Dendritic cell treated with granulocyte-macrophage colony-stimulating factor and Interleukin-4, amounts not matched to agents 40 ng/mL and 50 ng/mL, for 4 days (primary cell): ENCODE data around the gene ARAP1.
"Not testable (repeated sequence)": the region's sequence is repeated elsewhere in the genome, so short reads cannot be mapped to it uniquely, and the experiment has no call there.

Experiments used
- H3K27ac Mint-ChIP-seq: one replicate; pipeline ENCODE4 v1.8.0; 2022; ENCODE audit warnings: mild to moderate bottlenecking, mixed read lengths
- H3K27me3 Mint-ChIP-seq: one replicate; pipeline ENCODE4 v1.8.0; 2022; ENCODE audit warnings: mild to moderate bottlenecking, mixed read lengths
- H3K36me3 Mint-ChIP-seq: one replicate; pipeline ENCODE4 v1.8.0; 2022; ENCODE audit warnings: low read depth, mixed read lengths
- H3K4me1 Mint-ChIP-seq: one replicate; pipeline ENCODE4 v1.8.0; 2022; ENCODE audit warnings: low read depth, mixed read lengths
- H3K4me3 Mint-ChIP-seq: one replicate; pipeline ENCODE4 v1.8.0; 2022; ENCODE audit warnings: mild to moderate bottlenecking, moderate library complexity, mixed read lengths
- H3K9me3 Mint-ChIP-seq: one replicate; pipeline ENCODE4 v1.8.0; 2022; ENCODE audit warnings: mixed read lengths
- intact Hi-C: fragments of 100-400 bp; cut with micrococcal nuclease; formaldehyde crosslinking; loops from one replicate; pipeline ENCODE4 v1.15.0; 2022

Gene ARAP1

DNA sequence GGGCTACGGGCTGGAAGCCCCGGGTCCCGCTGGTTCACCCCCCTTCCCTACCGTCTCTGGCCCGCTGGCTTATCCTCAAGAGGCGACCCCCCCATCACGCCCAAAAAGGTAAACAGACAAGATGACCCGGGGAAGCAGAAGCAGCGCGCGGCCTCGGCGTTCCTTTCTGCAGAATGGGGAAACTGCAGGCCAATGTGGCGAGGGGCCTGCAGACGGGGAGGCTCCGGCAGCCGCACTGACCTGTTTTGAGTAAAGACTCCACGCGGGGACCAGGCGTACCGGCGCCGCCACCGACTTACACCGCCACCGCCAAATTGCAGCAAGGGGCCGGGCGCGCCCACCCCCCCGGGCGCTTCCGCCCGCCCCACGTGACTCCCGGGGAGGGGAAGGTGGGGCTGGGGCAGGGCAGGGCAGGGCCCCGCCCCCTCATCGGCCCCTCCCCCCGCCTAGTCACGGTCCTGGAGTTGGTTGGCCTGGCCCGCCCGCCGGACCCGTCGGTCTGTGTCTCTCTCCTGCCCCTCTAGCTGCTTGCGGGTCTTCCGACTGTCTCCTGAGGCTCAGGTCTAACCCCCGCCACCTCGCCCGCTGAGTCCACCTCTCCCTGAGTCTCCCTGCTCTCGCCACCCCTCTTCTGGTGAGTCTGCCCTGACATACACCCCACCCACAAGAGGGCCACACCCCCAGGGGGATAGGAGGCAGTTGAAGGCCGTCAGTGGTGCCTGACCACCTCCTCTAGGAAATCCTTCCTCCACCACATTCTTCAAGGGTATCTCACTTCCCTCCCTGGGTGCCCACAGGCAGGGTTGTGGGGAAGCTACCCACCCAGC lies at the start of gene ARAP1:
ARAP1 (minus strand) TSS at position 321 of the 827 bp plus-strand sequence. CDS start 25,280 bp downstream, outside the sequence.
- H3K9me3 Mint-ChIP-seq = no peaks in the 10 kb centered on the region
- intact Hi-C loops = loop anchor here (1.0 to 2.0 kb wide), 2 partner anchors 16 to 25 kb away; no protein-coding TSS in a partner anchor
- H3K36me3 Mint-ChIP-seq = peaks cover 43% of the 10 kb centered on the region

DNA sequence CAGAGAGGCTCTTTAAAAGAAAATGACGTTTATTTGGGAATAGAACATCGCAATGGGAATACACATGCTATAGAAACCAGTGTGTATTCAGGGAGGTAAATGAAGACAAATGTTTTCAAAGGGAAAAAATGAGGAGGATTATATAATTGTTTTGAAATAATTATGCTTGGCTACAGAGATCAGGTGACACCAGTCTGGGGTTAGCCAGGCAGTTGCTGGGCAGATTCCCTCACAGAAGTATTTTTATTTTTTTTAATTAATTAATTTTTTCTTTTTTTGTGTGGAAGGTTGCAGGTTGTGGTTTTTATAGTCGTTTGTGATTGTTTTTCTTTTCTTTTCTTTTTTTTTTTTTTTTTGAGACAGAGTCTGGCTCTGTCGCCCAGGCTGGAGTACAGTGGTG lies 47.2 kb upstream of the ARAP1 start:
- H3K27ac Mint-ChIP-seq = no peak overlapping the region
- H3K4me1 Mint-ChIP-seq = peaks cover 32% of the 10 kb centered on the region
- no peaks in the 10 kb centered on the region for H3K27me3 Mint-ChIP-seq
- H3K4me3 Mint-ChIP-seq = no peak overlapping the region
- H3K9me3 Mint-ChIP-seq = no peaks in the 10 kb centered on the region
- H3K36me3 Mint-ChIP-seq = no peaks in the 10 kb centered on the region
- intact Hi-C loops = no loop called here

More for the DNA sequence above, at the start of gene ARAP1:
- peaks cover 83% of the 10 kb centered on the region for H3K4me1 Mint-ChIP-seq
- H3K27ac Mint-ChIP-seq = peak within 1 kb of the TSS; percentile 90
- H3K4me3 Mint-ChIP-seq = peak within 1 kb of the TSS; percentile 89
- peaks cover 8% of the 10 kb centered on the region for H3K27me3 Mint-ChIP-seq

DNA sequence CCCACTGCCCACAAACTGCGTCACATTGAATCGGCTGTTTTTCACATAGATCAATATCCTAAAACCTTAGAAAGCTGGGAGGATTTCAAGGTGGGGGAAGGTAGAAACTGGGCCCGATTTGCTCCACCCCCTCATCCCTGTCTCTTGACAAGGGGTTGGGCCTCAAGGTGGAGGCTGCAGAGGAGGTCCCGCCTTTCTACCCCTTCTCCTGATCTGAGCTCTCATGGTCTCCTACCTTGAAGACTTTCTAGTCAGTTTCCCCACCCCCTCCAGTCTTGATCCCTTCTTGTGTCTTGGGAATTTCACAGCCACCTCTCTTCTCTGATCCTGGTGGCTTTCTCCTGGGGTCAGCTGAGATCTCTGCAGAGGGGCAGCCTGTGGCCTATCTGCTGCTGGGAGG lies 46.2 kb upstream of the ARAP1 start:
- no peaks in the 10 kb centered on the region for H3K9me3 Mint-ChIP-seq
- peaks cover 5% of the 10 kb centered on the region for H3K36me3 Mint-ChIP-seq
- intact Hi-C loops = no loop called here
- no peak overlapping the region for H3K4me3 Mint-ChIP-seq
- no peaks in the 10 kb centered on the region for H3K27me3 Mint-ChIP-seq
- peak overlapping the region; percentile 66 for H3K27ac Mint-ChIP-seq
- H3K4me1 Mint-ChIP-seq = peaks cover 31% of the 10 kb centered on the region

DNA sequence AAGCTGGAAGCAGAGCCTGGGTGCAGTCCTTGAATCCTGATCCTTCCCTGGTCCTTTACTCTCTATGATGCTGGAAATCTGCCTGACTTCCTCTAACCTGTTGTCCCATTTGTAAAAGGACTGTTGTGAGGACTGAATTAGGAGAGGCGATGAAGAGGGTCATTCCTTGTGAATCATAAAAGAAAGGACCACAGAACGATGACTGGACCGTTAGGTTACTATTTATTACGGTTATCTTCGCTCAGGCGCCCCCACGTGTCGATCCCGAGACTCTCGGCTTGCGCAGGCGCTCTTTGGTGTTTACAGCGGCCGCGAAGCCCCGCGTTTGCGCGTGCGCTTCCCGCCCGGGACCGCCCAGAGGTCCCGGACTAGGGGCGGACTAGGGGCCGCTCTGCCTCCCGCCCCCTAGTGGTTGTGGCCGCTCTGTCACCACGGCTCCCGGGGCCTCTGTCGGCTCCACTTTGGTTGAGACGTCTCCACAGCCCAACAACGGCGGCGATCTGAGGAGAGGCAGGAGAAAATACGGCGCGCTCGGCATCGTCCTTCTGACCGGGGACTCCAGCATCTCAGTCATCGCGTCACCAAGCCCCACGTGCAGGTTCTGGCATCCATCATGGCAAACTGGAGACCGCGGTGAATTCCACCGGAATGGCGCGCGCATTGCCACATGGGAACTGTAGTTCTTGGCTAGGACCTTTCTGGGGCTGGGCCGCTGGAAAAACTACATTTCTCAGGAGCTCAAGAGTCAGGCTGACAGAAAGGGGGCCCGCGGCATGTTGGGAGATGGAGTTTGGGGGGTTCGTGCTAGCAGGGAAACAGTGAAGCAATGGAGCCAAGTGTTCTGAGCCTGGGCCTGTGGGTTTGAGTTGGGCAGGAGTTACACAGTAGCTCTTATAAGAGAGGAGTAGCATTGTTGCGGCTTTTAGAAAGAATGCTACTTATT lies 41.5 kb upstream of the ARAP1 start, which contains the start of gene STARD10:
STARD10 (minus strand) TSS at position 623 of the 943 bp plus-strand sequence. CDS start 12,866 bp downstream, outside the sequence.
- no peaks in the 10 kb centered on the region for H3K27me3 Mint-ChIP-seq
- peak within 1 kb of the TSS; percentile 93 for H3K27ac Mint-ChIP-seq
- peak within 1 kb of the TSS; percentile 95 for H3K4me3 Mint-ChIP-seq
- H3K4me1 Mint-ChIP-seq = peaks cover 47% of the 10 kb centered on the region
- H3K9me3 Mint-ChIP-seq = no peaks in the 10 kb centered on the region
- H3K36me3 Mint-ChIP-seq = peaks cover 5% of the 10 kb centered on the region
- intact Hi-C loops = loop anchor here (1.0 to 2.0 kb wide), 2 partner anchors 21 to 68 kb away; partner anchors contain the start of gene ATG16L2

DNA sequence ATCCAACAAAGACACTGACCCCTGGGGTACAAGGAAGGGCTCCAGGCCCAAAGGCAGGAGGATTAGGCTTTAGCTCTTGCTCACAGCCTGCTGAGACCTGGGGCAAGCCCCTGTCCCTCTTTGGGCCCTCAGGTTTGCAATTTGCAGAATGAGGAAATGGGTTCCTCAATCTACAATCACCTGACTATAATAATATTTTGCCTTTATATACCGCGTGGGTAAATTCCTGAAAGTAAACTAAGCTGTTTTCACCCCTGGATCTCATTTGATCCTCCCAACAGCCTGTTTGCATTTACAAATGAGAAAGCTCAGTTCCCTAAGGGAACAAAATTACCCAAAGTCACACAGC lies 40.8 kb upstream of the ARAP1 start:
- Mint-ChIP-seq H3K27ac (peak overlapping the region; percentile 93), H3K4me3 (peak overlapping the region; percentile 5), H3K27me3 (no peaks in the 10 kb centered on the region), H3K36me3 (peaks cover 5% of the 10 kb centered on the region), H3K9me3 (no peaks in the 10 kb centered on the region), H3K4me1 (peaks cover 47% of the 10 kb centered on the region)
- intact Hi-C loops = loop anchor here (1.0 kb wide), 1 partner anchor 68 kb away; no protein-coding TSS in a partner anchor

DNA sequence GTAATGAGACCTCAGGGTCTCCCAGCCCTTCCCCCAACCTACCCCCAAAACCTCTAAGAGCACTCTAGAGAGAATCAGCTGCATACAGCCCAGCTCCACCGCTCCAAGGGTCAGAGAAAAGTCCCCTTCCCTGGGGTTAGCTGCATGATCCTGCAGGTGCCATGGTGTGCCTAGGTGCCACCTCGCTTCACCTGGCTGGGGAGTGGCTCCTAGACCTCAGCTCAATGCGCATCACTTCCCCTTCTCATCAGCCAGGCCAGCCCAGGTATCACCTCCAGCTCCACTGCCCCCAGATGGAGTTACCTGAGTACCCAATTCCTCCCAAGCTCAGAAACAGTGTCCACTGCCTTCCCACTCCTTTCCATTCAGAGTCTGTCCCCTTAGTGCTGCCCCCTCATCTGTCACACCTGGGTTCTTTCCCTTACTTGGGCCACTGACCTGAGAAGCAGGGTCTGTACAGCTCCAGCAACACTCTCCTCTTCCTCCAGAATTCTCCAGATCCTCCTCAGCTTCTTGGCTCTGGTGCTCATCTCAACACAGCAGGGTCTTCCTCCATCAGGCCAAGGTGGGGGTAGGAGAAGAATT lies 40.3 kb upstream of the ARAP1 start:
- peak overlapping the region; percentile 93 for H3K27ac Mint-ChIP-seq
- no peaks in the 10 kb centered on the region for H3K27me3 Mint-ChIP-seq
- H3K4me1 Mint-ChIP-seq = peaks cover 47% of the 10 kb centered on the region
- intact Hi-C loops = loop anchor here (1.0 kb wide), 1 partner anchor 67 kb away; no protein-coding TSS in a partner anchor
- H3K36me3 Mint-ChIP-seq = peaks cover 5% of the 10 kb centered on the region
- H3K4me3 Mint-ChIP-seq = no peak overlapping the region
- H3K9me3 Mint-ChIP-seq = no peaks in the 10 kb centered on the region

DNA sequence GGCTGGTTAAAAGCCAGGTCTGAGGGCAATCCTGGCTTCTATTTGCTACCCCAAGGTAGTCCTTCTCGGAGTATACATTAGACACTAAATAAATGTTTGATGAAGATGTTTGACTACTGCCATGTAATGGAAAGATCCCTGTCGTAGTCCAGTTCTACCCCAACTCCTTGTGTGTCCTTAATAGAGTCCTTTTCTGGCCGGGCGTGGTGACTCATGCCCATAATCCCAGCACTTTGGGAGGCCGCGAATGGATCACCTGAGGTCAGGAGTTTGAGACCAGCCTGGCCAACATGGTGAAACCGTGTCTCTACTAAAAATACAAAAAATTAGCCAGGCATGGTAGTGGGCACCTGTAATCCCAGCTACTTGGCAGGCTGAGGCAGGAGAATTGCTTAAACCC lies 39.0 kb upstream of the ARAP1 start:
- H3K27me3 Mint-ChIP-seq, H3K9me3 Mint-ChIP-seq, H3K36me3 Mint-ChIP-seq, H3K4me3 Mint-ChIP-seq, H3K27ac Mint-ChIP-seq, intact Hi-C loops: not testable (repeated sequence)
- peaks cover 59% of the 10 kb centered on the region for H3K4me1 Mint-ChIP-seq

DNA sequence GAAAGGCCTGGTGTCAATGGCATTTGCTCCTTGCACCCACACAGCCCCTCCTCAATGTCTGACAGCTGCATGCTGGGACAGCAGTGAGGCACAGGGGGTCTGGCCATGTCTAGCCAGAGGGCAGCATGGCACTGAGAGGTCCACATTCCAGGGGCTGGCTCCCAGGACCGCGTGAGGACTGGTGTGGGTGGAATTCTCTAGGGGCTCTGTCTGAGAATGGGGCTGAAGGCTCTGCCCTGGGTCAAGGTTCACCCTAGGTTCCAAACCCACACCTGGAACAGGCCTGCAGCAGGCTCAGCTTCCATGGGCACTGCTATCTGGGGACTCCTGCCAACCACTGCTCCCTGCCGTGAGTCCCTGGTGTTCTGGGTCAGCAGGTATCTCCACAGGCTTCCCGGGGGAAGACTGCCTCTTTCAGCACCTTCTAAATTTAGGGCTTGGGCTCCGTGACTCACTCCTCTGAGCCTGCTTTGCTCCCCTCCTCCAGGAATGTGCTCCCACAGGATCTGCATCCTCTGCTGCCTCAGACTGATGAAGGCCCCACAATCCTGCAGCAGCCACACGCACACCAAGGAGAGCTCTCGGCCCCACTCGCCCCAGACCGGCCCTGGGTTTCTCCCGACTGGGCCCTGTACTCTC lies 37.4 kb upstream of the ARAP1 start:
- intact Hi-C loops = no loop called here
- Mint-ChIP-seq H3K4me3 (no peak overlapping the region), H3K27me3 (no peaks in the 10 kb centered on the region), H3K36me3 (peaks cover 5% of the 10 kb centered on the region), H3K9me3 (no peaks in the 10 kb centered on the region), H3K4me1 (peaks cover 63% of the 10 kb centered on the region), H3K27ac (peak overlapping the region; percentile 64)

DNA sequence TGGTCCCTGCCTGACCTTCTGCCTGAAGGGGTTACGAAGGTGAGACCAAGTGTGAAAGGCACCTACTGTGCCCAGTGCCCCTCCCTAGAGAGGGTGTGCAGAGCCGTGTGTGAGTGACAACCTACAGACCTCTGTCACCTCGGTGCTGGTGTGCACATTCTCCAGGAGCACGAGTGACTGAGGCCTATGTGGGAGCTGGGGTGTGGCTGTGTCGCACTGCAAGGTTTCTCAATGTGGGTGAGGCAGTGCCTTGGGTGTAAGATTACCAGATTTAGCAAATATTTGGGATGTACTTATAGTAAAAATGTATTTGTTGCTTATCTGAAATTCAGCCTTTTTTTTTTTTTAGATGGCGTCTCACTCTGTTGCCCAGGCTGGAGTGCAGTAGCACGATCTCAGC lies 36.0 kb upstream of the ARAP1 start:
- Mint-ChIP-seq H3K36me3 (no peaks in the 10 kb centered on the region), H3K4me3 (no peak overlapping the region), H3K9me3 (no peaks in the 10 kb centered on the region), H3K27ac (peak overlapping the region; percentile 77), H3K27me3 (no peaks in the 10 kb centered on the region), H3K4me1 (peaks cover 52% of the 10 kb centered on the region)
- intact Hi-C loops = no loop called here

DNA sequence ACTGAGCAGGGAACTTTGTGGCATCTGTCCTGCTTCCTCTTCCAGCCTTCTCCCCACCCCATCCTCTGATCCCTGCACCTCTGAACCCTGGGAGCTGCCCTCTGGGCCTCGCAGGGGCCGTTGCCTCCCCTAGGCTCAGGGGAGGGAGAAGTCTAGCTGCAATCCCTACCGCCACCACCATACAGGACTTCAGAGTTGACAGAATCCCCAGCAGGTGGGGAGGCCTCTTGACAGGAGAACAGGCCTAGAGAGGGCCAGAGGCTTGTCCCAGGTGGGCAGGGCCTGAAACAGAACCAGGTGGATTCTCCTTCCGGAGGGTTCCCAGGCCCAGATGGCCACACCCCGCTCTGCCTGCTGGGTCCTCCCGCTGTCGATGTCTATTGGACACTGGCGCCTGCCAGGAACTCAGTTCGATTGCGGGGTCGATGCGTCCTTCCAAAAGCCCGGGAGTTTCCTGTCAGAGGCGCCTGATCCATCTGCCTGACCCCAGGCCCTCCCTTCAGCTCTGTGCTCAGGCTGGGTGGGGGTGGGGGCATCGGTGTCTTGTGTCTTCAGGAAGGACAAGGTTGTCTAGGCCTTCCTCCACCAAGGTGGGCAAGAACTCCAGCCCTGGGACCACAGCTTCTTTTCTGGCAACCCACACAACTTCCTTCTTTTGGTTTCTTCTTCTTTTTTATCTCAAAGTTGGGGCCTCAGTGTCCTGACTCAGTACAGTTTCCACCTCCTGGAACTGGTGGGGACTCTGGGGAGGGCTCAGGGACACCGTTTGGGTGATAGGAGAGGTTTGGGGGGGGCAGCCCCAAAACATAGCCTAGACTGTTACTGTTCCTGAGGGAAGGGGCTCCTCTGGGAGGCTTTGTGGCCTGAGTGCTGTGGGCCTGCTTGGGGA lies 35.3 kb upstream of the ARAP1 start:
- intact Hi-C loops = no loop called here
- Mint-ChIP-seq H3K27me3 (peaks cover 6% of the 10 kb centered on the region), H3K27ac (peak overlapping the region; percentile 77), H3K4me1 (peaks cover 51% of the 10 kb centered on the region), H3K36me3 (no peaks in the 10 kb centered on the region), H3K9me3 (no peaks in the 10 kb centered on the region), H3K4me3 (peak overlapping the region; percentile 20)

DNA sequence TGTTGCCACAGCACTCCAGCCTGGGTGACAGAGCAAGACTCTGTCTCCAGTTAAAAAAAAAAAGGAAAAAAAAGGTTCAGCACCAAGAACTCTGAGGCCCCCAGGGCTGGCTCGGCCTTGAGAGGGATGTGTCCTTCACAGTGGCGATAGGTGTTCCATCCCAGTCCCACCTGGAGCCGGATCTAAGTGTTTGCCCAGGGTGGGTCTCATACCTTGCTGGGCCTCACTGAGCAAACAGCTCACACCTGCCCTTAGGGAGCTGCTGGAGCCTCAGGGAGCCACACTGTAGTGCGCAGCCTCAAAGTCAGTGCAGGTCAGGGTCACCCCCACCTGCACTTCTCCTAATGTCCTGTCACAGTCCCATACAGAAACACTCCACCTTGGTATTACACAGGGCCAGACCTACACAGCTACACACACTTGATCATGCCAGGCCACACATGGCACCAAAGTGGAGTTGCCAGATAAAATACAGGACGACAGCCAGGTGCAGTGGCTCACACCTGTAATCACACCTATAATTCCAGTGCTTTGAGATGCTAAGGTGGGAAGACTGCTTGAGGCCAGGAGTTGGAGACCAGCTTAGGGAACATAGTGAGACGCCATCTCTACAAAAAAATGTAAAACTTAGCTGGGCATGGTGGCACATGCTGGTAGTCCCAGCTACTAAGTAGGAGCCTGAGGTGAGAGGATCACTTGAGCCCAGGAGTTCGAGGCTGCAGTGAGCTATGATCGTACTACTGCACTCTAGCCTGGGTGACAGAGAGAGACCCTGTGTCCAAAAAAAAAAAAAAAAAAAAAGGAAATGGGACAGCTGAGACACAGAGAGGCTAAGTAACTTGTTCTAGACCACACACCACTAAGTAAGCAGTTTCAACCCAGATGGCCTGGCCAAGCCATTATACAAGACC lies 34.4 kb upstream of the ARAP1 start:
- H3K4me1 Mint-ChIP-seq = peaks cover 55% of the 10 kb centered on the region
- H3K9me3 Mint-ChIP-seq = no peaks in the 10 kb centered on the region
- peaks cover 13% of the 10 kb centered on the region for H3K27me3 Mint-ChIP-seq
- H3K36me3 Mint-ChIP-seq = no peaks in the 10 kb centered on the region
- no peak overlapping the region for H3K4me3 Mint-ChIP-seq
- intact Hi-C loops = no loop called here
- peak overlapping the region; percentile 77 for H3K27ac Mint-ChIP-seq

DNA sequence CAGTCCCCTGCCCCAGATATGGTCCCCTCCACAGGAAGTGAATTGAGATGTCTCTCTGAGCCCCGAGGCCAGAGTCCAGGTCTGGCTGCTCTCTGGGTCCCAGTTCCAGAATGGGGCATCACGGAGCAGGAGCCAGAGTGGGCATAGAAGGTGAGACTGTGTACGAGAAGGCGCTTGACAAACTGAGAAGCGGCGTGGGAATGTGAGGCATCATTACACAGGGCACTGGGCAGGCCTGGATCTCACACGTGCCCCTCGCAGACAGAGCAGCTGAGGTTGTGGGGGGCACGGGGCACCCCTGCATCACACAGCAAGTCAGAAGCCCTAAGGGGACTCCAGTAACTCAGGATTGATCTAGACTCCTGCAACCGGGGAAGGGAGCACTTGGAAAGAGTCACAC lies 32.5 kb upstream of the ARAP1 start:
- Mint-ChIP-seq H3K36me3 (no peaks in the 10 kb centered on the region), H3K9me3 (no peaks in the 10 kb centered on the region), H3K27ac (no peak overlapping the region), H3K4me1 (peaks cover 66% of the 10 kb centered on the region), H3K4me3 (no peak overlapping the region), H3K27me3 (peaks cover 28% of the 10 kb centered on the region)
- intact Hi-C loops = no loop called here
